ENCODE data around the gene NR4A3. TPM values are rescaled to one million over a fixed set of nuclear protein-coding genes. Genes with fewer than 3 reads are reported as not detected.

NR4A3 gene
- polyA plus RNA-seq, 3 donors = 0.88 to 2.1 (median 0.92) TPM

DNA sequence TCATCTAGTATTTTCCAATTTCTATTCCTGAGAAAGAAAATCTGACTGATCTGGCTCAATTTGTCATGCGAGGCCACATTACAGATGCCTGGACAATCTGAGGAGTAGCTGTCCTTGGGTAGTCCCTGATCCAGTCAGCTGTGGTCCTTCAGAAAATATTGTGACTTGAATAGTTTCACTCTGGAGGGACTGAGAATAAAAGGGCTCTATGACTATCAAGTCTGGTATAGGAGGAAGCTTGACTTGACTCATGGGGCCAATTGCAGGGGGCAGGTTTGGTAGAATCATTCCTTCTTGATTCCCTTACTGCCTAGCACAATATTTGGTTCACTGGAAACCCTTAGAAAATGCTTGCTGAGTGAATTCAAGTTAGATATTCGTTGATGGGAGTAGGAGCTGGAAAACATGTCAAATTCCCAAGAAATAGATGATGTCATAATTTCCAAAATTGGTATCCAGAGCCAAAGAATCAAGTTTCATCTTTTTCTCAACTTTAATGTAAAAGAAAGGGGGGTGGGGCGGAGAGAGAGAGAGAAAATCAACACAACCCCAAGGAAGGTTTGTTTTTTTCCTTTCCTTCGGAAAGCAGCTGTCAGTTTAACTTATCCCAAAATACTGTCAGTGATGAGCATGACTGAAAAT lies 52.4 kb downstream of the NR4A3 start:
- Mint-ChIP-seq H3K27me3 (ENCODE audit: low read depth in 3 of 3) (peaks cover 0 to 4% (median 0%) of the 10 kb centered on the region in 3 donors), H3K27ac (no peak overlapping the region), H3K4me3 (no peak overlapping the region), H3K4me1 (no peaks in the 10 kb centered on the region), H3K9me3 (peaks cover 3 to 9% (median 6%) of the 10 kb centered on the region in 7 donors), H3K36me3 (no peaks in the 10 kb centered on the region)
- WGBS (ENCODE audit: insufficient coverage) = no CpG with 5 or more reads among the region's 4 CpGs
- intact Hi-C loops (cut with micrococcal nuclease) = no loop called here
- Histone ChIP-seq H3K27ac (ENCODE audit: low read depth in 1 of 2, low read length in 2 of 2) (no peak overlapping the region), H3K36me3 (replicated peaks in 1 of 2; ENCODE audit: control insufficient read depth in 1 of 2, insufficient read depth in 2 of 2, low read length in 2 of 2) (no peaks in the 10 kb centered on the region), H3K4me3 (replicated peaks in 1 of 3; ENCODE audit: low read depth in 2 of 3, low read length in 3 of 3) (no peak overlapping the region), H3K4me1 (ENCODE audit: control insufficient read depth in 1 of 2, insufficient read depth in 2 of 2, low read length in 2 of 2) (no peaks in the 10 kb centered on the region), H3K9ac (ENCODE audit: insufficient read depth, low read length, poor library complexity, severe bottlenecking) (no peak overlapping the region), H3K27me3 (ENCODE audit: control insufficient read depth in 2 of 2, insufficient read depth in 2 of 2, low read length in 2 of 2) (no peaks in the 10 kb centered on the region), H3K4me2 (replicated peaks; ENCODE audit: extremely low read depth, low read length, poor library complexity, severe bottlenecking) (no peak overlapping the region), H2AFZ (ENCODE audit: insufficient read depth, low read depth, low read length, poor library complexity, severe bottlenecking) (no peak overlapping the region), H3K79me2 (ENCODE audit: insufficient read depth, low read length) (no peaks in the 10 kb centered on the region), H3K9me3 (replicated peaks in 1 of 2; ENCODE audit: control insufficient read depth in 1 of 2, insufficient read depth in 1 of 2, low read length in 2 of 2) (no peaks in the 10 kb centered on the region), H4K20me1 (ENCODE audit: insufficient read depth, low read length) (no peaks in the 10 kb centered on the region)
- no peak for TF ChIP-seq CTCF (IDR thresholded peaks at IDR 0.05)
- DNase-seq = no peak

GRCh38 chr9:99876190-99876589 lies 54.5 kb downstream of the NR4A3 start:
- Histone ChIP-seq H3K27ac (ENCODE audit: low read depth in 1 of 2, low read length in 2 of 2) (no peak overlapping the region), H4K20me1 (ENCODE audit: insufficient read depth, low read length) (no peaks in the 10 kb centered on the region), H3K9ac (ENCODE audit: insufficient read depth, low read length, poor library complexity, severe bottlenecking) (no peak overlapping the region), H3K4me2 (replicated peaks; ENCODE audit: extremely low read depth, low read length, poor library complexity, severe bottlenecking) (no peak overlapping the region), H3K79me2 (ENCODE audit: insufficient read depth, low read length) (no peaks in the 10 kb centered on the region), H3K9me3 (replicated peaks in 1 of 2; ENCODE audit: control insufficient read depth in 1 of 2, insufficient read depth in 1 of 2, low read length in 2 of 2) (no peaks in the 10 kb centered on the region), H3K27me3 (ENCODE audit: control insufficient read depth in 2 of 2, insufficient read depth in 2 of 2, low read length in 2 of 2) (no peaks in the 10 kb centered on the region), H2AFZ (ENCODE audit: insufficient read depth, low read depth, low read length, poor library complexity, severe bottlenecking) (no peak overlapping the region), H3K4me3 (replicated peaks in 1 of 3; ENCODE audit: low read depth in 2 of 3, low read length in 3 of 3) (no peak overlapping the region), H3K36me3 (replicated peaks in 1 of 2; ENCODE audit: control insufficient read depth in 1 of 2, insufficient read depth in 2 of 2, low read length in 2 of 2) (no peaks in the 10 kb centered on the region), H3K4me1 (ENCODE audit: control insufficient read depth in 1 of 2, insufficient read depth in 2 of 2, low read length in 2 of 2) (no peaks in the 10 kb centered on the region)
- intact Hi-C loops (cut with micrococcal nuclease) = no loop called here
- Mint-ChIP-seq H3K36me3 (no peaks in the 10 kb centered on the region), H3K4me3 (no peak overlapping the region), H3K9me3 (peaks cover 3 to 9% (median 6%) of the 10 kb centered on the region in 7 donors), H3K27ac (peak overlapping the region in 1 of 7 donors; percentile 8), H3K27me3 (ENCODE audit: low read depth in 3 of 3) (peaks cover 0 to 3% (median 0%) of the 10 kb centered on the region in 3 donors), H3K4me1 (no peaks in the 10 kb centered on the region)
- DNase-seq = peak; percentile 6 to 49 (median 11)
- TF ChIP-seq CTCF (IDR thresholded peaks at IDR 0.05) = no peak
- no CpG with 5 or more reads among the region's 2 CpGs for WGBS (ENCODE audit: insufficient coverage)

Measured in CD14-positive monocyte (primary cell).